Activated naive CD4-positive, alpha-beta T cell treated with Interleukin-2 at 50 U/mL for 16 hours (primary cell): ENCODE results near the gene ATF5.
"Not testable (repeated sequence)": the region's sequence is repeated elsewhere in the genome, so short reads cannot be mapped to it uniquely, and the experiment has no call there.

Experiments used
- DNase-seq: peaks from one replicate; pipeline ENCODE4 v3.0.0-alpha.2; 2020

Gene ATF5

GRCh38 chr19:49949742-49950589 lies 21.0 kb downstream of the ATF5 start:
- DNase-seq, result no peak

- DNase-seq, result no peak
These were observed 21.6 kb downstream of the ATF5 start for GRCh38 chr19:49950590-49950948.

GRCh38 chr19:49950956-49951526 lies 22.0 kb downstream of the ATF5 start:
- no peak for DNase-seq

GRCh38 chr19:49951806-49952478 lies 22.9 kb downstream of the ATF5 start:
- DNase-seq, result no peak

GRCh38 chr19:49952479-49952836 lies 23.5 kb downstream of the ATF5 start:
- DNase-seq, result no peak

GRCh38 chr19:49952906-49953305 lies 23.9 kb downstream of the ATF5 start:
- no peak for DNase-seq

- no peak for DNase-seq
These were observed 24.4 kb downstream of the ATF5 start for GRCh38 chr19:49953416-49953815.

- no peak for DNase-seq
These were observed 25.3 kb downstream of the ATF5 start for GRCh38 chr19:49954092-49954829.

- no peak for DNase-seq
These were observed 25.9 kb downstream of the ATF5 start for GRCh38 chr19:49954933-49955332.

GRCh38 chr19:49956115-49956495 lies 27.1 kb downstream of the ATF5 start:
- no peak for DNase-seq

- DNase-seq, result no peak
These were observed 28.4 kb downstream of the ATF5 start for GRCh38 chr19:49957262-49957915.

GRCh38 chr19:49958144-49958543 lies 29.1 kb downstream of the ATF5 start:
- not testable (repeated sequence) for DNase-seq

GRCh38 chr19:49958596-49958995 lies 29.6 kb downstream of the ATF5 start:
- not testable (repeated sequence) for DNase-seq

- DNase-seq, result not testable (repeated sequence)
These were observed 30.9 kb downstream of the ATF5 start for GRCh38 chr19:49959892-49960291.

GRCh38 chr19:49960980-49961379 lies 32.0 kb downstream of the ATF5 start, which contains the start of gene SIGLEC11:
TSS of gene SIGLEC11 (minus strand) at chr19:49961172. CDS start at chr19:49961081, 91 bp downstream.
- not testable (repeated sequence) for DNase-seq

GRCh38 chr19:49968279-49968922 lies 39.4 kb downstream of the ATF5 start:
- DNase-seq, result no peak

- not testable (repeated sequence) for DNase-seq
These were observed 40.4 kb downstream of the ATF5 start for GRCh38 chr19:49969355-49969754.

GRCh38 chr19:49971991-49972411 lies 43.0 kb downstream of the ATF5 start:
- DNase-seq, result no peak

- no peak for DNase-seq
These were observed 43.8 kb downstream of the ATF5 start for GRCh38 chr19:49972841-49973240.

GRCh38 chr19:49973987-49974386 lies 45.0 kb downstream of the ATF5 start:
- DNase-seq, result no peak

- no peak for DNase-seq
These were observed 46.0 kb downstream of the ATF5 start for GRCh38 chr19:49975051-49975450.

GRCh38 chr19:49976496-49976895 lies 47.5 kb downstream of the ATF5 start:
- DNase-seq, result no peak
